Suppressor macrophage treated with lipopolysaccharide for 4 hours (primary cell): ENCODE results near the gene RAB43.
"Not testable (repeated sequence)": the region's sequence is repeated elsewhere in the genome, so short reads cannot be mapped to it uniquely, and the experiment has no call there.

Source experiments
- DNase-seq: peaks from one replicate; pipeline ENCODE4 v3.0.0-alpha.2; 2020

Gene RAB43

GRCh38 chr3:129121016-129121791 is 400 bp downstream of the RAB43 start:
- peak; percentile 46 for DNase-seq

GRCh38 chr3:129120254-129121004 is 1.2 kb downstream of the RAB43 start:
- peak; percentile 97 for DNase-seq

GRCh38 chr3:129119365-129120100 is 2.1 kb downstream of the RAB43 start:
- DNase-seq = no peak

- no peak for DNase-seq
Measured at GRCh38 chr3:129118745-129119144, 2.9 kb downstream of the RAB43 start.

GRCh38 chr3:129117134-129117533 is 4.5 kb downstream of the RAB43 start:
- DNase-seq = no peak

GRCh38 chr3:129116482-129116946 is 5.1 kb downstream of the RAB43 start:
- no peak for DNase-seq

GRCh38 chr3:129114455-129114854 is 7.1 kb downstream of the RAB43 start:
- no peak for DNase-seq

GRCh38 chr3:129112308-129113052 is 9.1 kb downstream of the RAB43 start:
- DNase-seq = peak; percentile 81

- not testable (repeated sequence) for DNase-seq
Measured at GRCh38 chr3:129111076-129111780, 10.4 kb downstream of the RAB43 start.

GRCh38 chr3:129107793-129108192 is 13.8 kb downstream of the RAB43 start:
- no peak for DNase-seq

- DNase-seq = no peak
Measured at GRCh38 chr3:129106866-129107565, 14.6 kb downstream of the RAB43 start.

GRCh38 chr3:129106320-129106719 is 15.3 kb downstream of the RAB43 start:
- DNase-seq = no peak

GRCh38 chr3:129105862-129106261 is 15.7 kb downstream of the RAB43 start:
- no peak for DNase-seq

GRCh38 chr3:129104498-129105079 is 17.0 kb downstream of the RAB43 start:
- DNase-seq = no peak

- no peak for DNase-seq
Measured at GRCh38 chr3:129104051-129104450, 17.6 kb downstream of the RAB43 start.

GRCh38 chr3:129103296-129103695 is 18.3 kb downstream of the RAB43 start:
- no peak for DNase-seq

GRCh38 chr3:129101370-129102138 is 20.1 kb downstream of the RAB43 start:
- no peak for DNase-seq

- DNase-seq = no peak
Measured at GRCh38 chr3:129100274-129100673, 21.3 kb downstream of the RAB43 start.

- DNase-seq = no peak
Measured at GRCh38 chr3:129095285-129095684, 26.3 kb downstream of the RAB43 start.

GRCh38 chr3:129088312-129088711 is 33.3 kb downstream of the RAB43 start:
- DNase-seq = not testable (repeated sequence)
